ENCODE data around the gene SERPINA3.

GRCh38 chr14:94644102-94644535 lies 31.9 kb downstream of the SERPINA3 start:
- no peak for TF ChIP-seq POLR2AphosphoS5 (IDR thresholded peaks at IDR 0.05; ENCODE audit: low read depth, low read length)
- TF ChIP-seq POLR2A (IDR thresholded peaks at IDR 0.05; ENCODE audit: low read depth, low read length) = no peak
- TF ChIP-seq TAF1 (IDR thresholded peaks at IDR 0.05; ENCODE audit: borderline replicate concordance, low read depth, low read length) = no peak
